B cell (primary cell): Measurements from ENCODE around the gene TET3. TPM values are rescaled to one million over a fixed set of nuclear protein-coding genes. Genes with fewer than 3 reads are reported as not detected.

Source experiments
- ATAC-seq: fragments of 200-7000 bp; cut with Tn5 transposase; one replicate; pipeline ENCODE4 v1.10.0; 2021; ENCODE audit warnings: low read depth, mild to moderate bottlenecking, moderate number of reproducible peaks, moderate library complexity
- CTCF ChIA-PET: fragments of 350-600 bp; sonication (Branson Sonifier 250); formaldehyde crosslinking; loops from one replicate; lab custom pipeline; 2021; ENCODE audit warnings: antibody characterized with exemption, inconsistent platforms; lab: Charles Lee
- POLR2A ChIA-PET: fragments of 350-600 bp; sonication (Branson Sonifier 250); formaldehyde crosslinking; loops from one replicate; lab custom pipeline; 2021; ENCODE audit warnings: antibody characterized with exemption; lab: Charles Lee
- DNase-seq: peaks from one replicate; pipeline ENCODE4 v3.0.0; 2013
- H2AFZ ChIP-seq: 2 replicates; pipeline ENCODE4 v1.6.1; 2012; ENCODE audit warnings: mild to moderate bottlenecking, low read depth, low read length; ENCODE audit not compliant: insufficient read depth, poor library complexity, severe bottlenecking
- H3K27ac ChIP-seq, 2 donors: 1 replicate in 1 of 2; 2 replicates in 1 of 2; pipeline ENCODE4 v1.5.1; 2012 to 2013; ENCODE audit warnings: low read length in 2 of 2, mild to moderate bottlenecking in 2 of 2, moderate library complexity in 1 of 2
- H3K27me3 ChIP-seq, 4 experiments: fragments of 200-600 bp in 1 of 4; sonication (generic) in 1 of 4; replicated peaks in 1 of 4; 1 replicate in 2 of 4; 2 replicates in 2 of 4; pipeline versions ENCODE4 v1.6.1 to v1.7.0; 2013 to 2016; ENCODE audit warnings: low read length in 3 of 4, mild to moderate bottlenecking in 2 of 4, mixed read lengths in 1 of 4, moderate library complexity in 1 of 4; ENCODE audit not compliant: insufficient read depth in 4 of 4, control insufficient read depth in 3 of 4; ENCODE audit errors: control extremely low read depth in 1 of 4
- H3K36me3 ChIP-seq, 2 experiments: replicated peaks in 1 of 2; 1 replicate in 1 of 2; 2 replicates in 1 of 2; pipeline versions ENCODE4 v1.6.1 to v1.7.1; 2013; ENCODE audit warnings: low read length in 1 of 2; ENCODE audit not compliant: insufficient read depth in 2 of 2, control insufficient read depth in 1 of 2; ENCODE audit errors: control extremely low read depth in 1 of 2, extremely low read depth in 1 of 2
- H3K4me1 ChIP-seq, 2 donors: fragments of 200-600 bp in 1 of 2; sonication (generic) in 1 of 2; 1 replicate in 1 of 2; 2 replicates in 1 of 2; pipeline versions ENCODE4 v1.5.1 to v1.6.1; 2013 to 2017; ENCODE audit warnings: low read length in 2 of 2; ENCODE audit not compliant: control insufficient read depth in 2 of 2, insufficient read depth in 2 of 2
- H3K4me2 ChIP-seq: replicated peaks from 2 replicates; pipeline ENCODE3; 2012; ENCODE audit warnings: mild to moderate bottlenecking, low read depth, low read length; ENCODE audit not compliant: poor library complexity, severe bottlenecking
- H3K4me3 ChIP-seq, 5 experiments: fragments of 200-600 bp in 1 of 5; sonication (generic) in 1 of 5; 1 replicate in 3 of 5; 2 replicates in 2 of 5; pipeline versions ENCODE4 v1.5.1 to v1.7.0; 2011 to 2016; ENCODE audit warnings: low read length in 4 of 5, mild to moderate bottlenecking in 4 of 5, low read depth in 2 of 5, control low read depth in 1 of 5, moderate library complexity in 1 of 5; ENCODE audit not compliant: insufficient read depth in 1 of 5; ENCODE audit errors: control extremely low read depth in 1 of 5, extremely low read depth in 1 of 5
- H3K79me2 ChIP-seq: fragments of 200-600 bp; sonication (generic); one replicate; pipeline ENCODE4 v1.6.0; 2016; ENCODE audit warnings: low read length; ENCODE audit not compliant: control insufficient read depth, insufficient read depth
- H3K9ac ChIP-seq: fragments of 200-600 bp; sonication (generic); 2 replicates; pipeline ENCODE4 v1.6.1; 2017; ENCODE audit warnings: mild to moderate bottlenecking, low read length, moderate library complexity
- H3K9me3 ChIP-seq, 3 donors: one replicate each; pipeline versions ENCODE4 v1.6.1 to v1.7.1; 2013; ENCODE audit warnings: low read length in 2 of 3; ENCODE audit not compliant: control insufficient read depth in 2 of 3, insufficient read depth in 1 of 3; ENCODE audit errors: control extremely low read depth in 1 of 3
- H4K20me1 ChIP-seq: 2 replicates; pipeline ENCODE4 v1.6.0; 2012; ENCODE audit warnings: mild to moderate bottlenecking, low read length; ENCODE audit not compliant: insufficient read depth, control insufficient read depth, poor library complexity, severe bottlenecking
- H3K27ac Mint-ChIP-seq: one replicate; pipeline ENCODE4 v1.8.0; 2021; ENCODE audit warnings: mixed read lengths
- H3K27me3 Mint-ChIP-seq: one replicate; pipeline ENCODE4 v1.8.0; 2021; ENCODE audit warnings: mixed read lengths
- H3K4me1 Mint-ChIP-seq: one replicate; pipeline ENCODE4 v1.8.0; 2021; ENCODE audit warnings: mixed read lengths
- H3K4me3 Mint-ChIP-seq: one replicate; pipeline ENCODE4 v1.8.0; 2021; ENCODE audit warnings: mixed read lengths
- H3K9me3 Mint-ChIP-seq: one replicate; pipeline ENCODE4 v1.8.0; 2022; ENCODE audit warnings: mixed read lengths; ENCODE audit not compliant: insufficient read depth
- EZH2 ChIP-seq: IDR thresholded peaks from 2 replicates; pipeline ENCODE4 v1.6.1; 2012; ENCODE audit warnings: borderline replicate concordance, low read depth, mild to moderate bottlenecking, moderate library complexity, low read length; ENCODE audit not compliant: insufficient read depth, poor library complexity, severe bottlenecking
- WGBS: methylation state at CpG from one replicate; pipeline ENCODE4 v1.1.5; 2013; ENCODE audit warnings: missing lambda C conversion rate; ENCODE audit not compliant: insufficient coverage; 5-methylcytosine and 5-hydroxymethylcytosine counted together
- intact Hi-C: fragments of 100-400 bp; cut with micrococcal nuclease; formaldehyde crosslinking; loops from one replicate; pipeline ENCODE4 v1.10.0; 2022
- polyA plus RNA-seq: library from polyadenylated mRNA; depleted of rRNA; stranded (reverse); fragments of >200 nt; gene quantifications from 2 replicates; pipeline ENCODE4 v1.2.3, GENCODE V29; 2012
- total RNA-seq, 2 donors: library from RNA; stranded (reverse); fragments of 120-200 nt in 1 of 2; gene quantifications; 1 replicate in 1 of 2; 2 replicates in 1 of 2; pipeline versions ENCODE4 v1.2.3 to v1.2.4, GENCODE V29; 2013 to 2022
- TF ChIP-seq, protein P1 (sequence below): fragments of 200-600 bp; IDR thresholded peaks from one replicate; pipeline ENCODE4 v1.8.0; 2022; ENCODE audit warnings: antibody characterized with exemption, mild to moderate bottlenecking

TET3 gene
- total and polyA plus RNA-seq, 2 donors (not counting 1 experiment from before 2014, with no cell fraction given) = 4.7 to 43.9 TPM

DNA sequence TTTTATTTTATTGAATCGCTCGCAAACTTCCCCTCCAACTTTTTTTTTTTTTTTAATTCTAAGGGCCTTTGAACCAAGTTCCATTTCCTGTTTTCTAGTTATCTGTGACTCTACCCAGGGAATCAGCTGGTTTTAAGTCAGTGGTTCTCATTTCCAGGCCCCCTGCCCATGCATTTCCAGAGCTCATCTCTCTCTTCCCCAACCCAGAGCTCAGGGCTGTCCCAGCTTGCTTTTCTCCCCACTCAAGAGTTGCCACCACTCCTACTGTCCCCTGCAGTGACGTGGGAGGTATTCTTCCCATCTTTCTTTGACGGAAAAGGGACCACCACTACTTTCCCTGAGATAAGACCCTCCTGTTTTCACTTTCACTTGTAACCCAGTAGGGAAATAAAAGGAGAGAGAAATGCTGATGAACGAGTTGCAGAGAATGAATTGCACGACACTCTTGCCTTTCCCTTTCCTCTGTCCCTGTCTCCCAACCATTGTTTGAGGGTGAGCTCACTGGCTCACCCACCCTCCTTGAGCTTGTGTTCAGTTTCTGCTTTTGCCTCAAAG, 42.1 kb downstream of the TET3 start:
- WGBS = 28% methylated on average over 4 of the region's 6 CpGs
- TF ChIP-seq, protein P1, sequence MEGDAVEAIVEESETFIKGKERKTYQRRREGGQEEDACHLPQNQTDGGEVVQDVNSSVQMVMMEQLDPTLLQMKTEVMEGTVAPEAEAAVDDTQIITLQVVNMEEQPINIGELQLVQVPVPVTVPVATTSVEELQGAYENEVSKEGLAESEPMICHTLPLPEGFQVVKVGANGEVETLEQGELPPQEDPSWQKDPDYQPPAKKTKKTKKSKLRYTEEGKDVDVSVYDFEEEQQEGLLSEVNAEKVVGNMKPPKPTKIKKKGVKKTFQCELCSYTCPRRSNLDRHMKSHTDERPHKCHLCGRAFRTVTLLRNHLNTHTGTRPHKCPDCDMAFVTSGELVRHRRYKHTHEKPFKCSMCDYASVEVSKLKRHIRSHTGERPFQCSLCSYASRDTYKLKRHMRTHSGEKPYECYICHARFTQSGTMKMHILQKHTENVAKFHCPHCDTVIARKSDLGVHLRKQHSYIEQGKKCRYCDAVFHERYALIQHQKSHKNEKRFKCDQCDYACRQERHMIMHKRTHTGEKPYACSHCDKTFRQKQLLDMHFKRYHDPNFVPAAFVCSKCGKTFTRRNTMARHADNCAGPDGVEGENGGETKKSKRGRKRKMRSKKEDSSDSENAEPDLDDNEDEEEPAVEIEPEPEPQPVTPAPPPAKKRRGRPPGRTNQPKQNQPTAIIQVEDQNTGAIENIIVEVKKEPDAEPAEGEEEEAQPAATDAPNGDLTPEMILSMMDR = no peak
- no peak for TF ChIP-seq EZH2
- H3K27me3 Mint-ChIP-seq = no peaks in the 10 kb centered on the region
- H3K4me1 Mint-ChIP-seq = peaks cover 53% of the 10 kb centered on the region
- peaks cover 0 to 4% (median 0%) of the 10 kb centered on the region in 3 donors for H3K9me3 ChIP-seq
- H3K4me1 ChIP-seq = peaks cover 31 to 46% of the 10 kb centered on the region in 2 donors
- ATAC-seq (peak; percentile 56), DNase-seq (peak; percentile 57)
- no peaks in the 10 kb centered on the region for H3K36me3 ChIP-seq
- H2AFZ ChIP-seq = no peak overlapping the region
- H3K9ac ChIP-seq = peak overlapping the region; percentile 25
- peaks cover 98% of the 10 kb centered on the region for H3K79me2 ChIP-seq
- H3K4me2 ChIP-seq = peak overlapping the region; percentile 61
- H3K27ac ChIP-seq = peak overlapping the region; percentile 33 to 68
- CTCF ChIA-PET = interaction anchor here (0.6 to 0.7 kb wide), 2 partner anchors 26 to 144 kb away, joined by 3 read pairs; no protein-coding TSS in a partner anchor
- H4K20me1 ChIP-seq = peaks cover 49% of the 10 kb centered on the region
- H3K4me3 Mint-ChIP-seq = peak overlapping the region; percentile 73
- peak overlapping the region in 1 of 5 experiments; percentile 26 for H3K4me3 ChIP-seq
- H3K27me3 ChIP-seq = no peaks in the 10 kb centered on the region
- H3K27ac Mint-ChIP-seq = peak overlapping the region; percentile 81
- intact Hi-C loops = no loop called here
- POLR2A ChIA-PET = interaction anchor here (0.6 kb wide), 2 partner anchors 11 to 102 kb away, joined by 3 read pairs; no protein-coding TSS in a partner anchor
- no peaks in the 10 kb centered on the region for H3K9me3 Mint-ChIP-seq

DNA sequence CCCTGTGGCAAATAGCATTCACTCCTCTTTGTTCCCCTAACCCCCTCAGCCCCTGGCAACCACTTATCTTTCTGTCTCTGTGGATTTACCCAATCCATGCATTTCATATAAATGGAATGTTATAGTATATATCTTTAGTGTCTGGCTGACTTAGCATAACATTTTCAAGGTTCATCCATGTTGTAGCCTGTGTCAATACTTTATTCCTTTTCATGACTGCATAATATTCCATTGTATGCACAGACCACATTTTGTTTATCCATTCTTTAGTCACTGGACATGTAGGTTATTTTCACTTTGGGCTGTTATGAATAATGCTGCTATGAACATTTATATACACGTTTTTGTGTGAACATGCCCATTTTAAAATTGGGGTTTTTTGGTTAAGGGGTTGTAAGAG, 42.8 kb downstream of the TET3 start:
- Histone ChIP-seq H3K4me2 (no peak overlapping the region), H3K27me3 (no peaks in the 10 kb centered on the region), H3K9me3 (peaks cover 0 to 4% (median 0%) of the 10 kb centered on the region in 3 donors), H3K36me3 (no peaks in the 10 kb centered on the region), H4K20me1 (peaks cover 50% of the 10 kb centered on the region), H3K9ac (no peak overlapping the region), H3K27ac (no peak overlapping the region), H2AFZ (no peak overlapping the region), H3K4me1 (peaks cover 38 to 54% of the 10 kb centered on the region in 2 donors), H3K4me3 (no peak overlapping the region), H3K79me2 (peaks cover 100% of the 10 kb centered on the region)
- peaks cover 54% of the 10 kb centered on the region for H3K4me1 Mint-ChIP-seq
- no CpG with 5 or more reads among the region's 1 CpG for WGBS
- intact Hi-C loops = no loop called here
- H3K27ac Mint-ChIP-seq = no peak overlapping the region
- H3K27me3 Mint-ChIP-seq = no peaks in the 10 kb centered on the region
- ChIA-PET CTCF (interaction anchor here (0.7 kb wide), 1 partner anchor 144 kb away, joined by 3 read pairs; no protein-coding TSS in a partner anchor), POLR2A (no interaction called here)
- ATAC-seq (no peak), DNase-seq (no peak)
- H3K4me3 Mint-ChIP-seq = no peak overlapping the region
- TF ChIP-seq EZH2 = no peak
- TF ChIP-seq, protein P1 = no peak
- H3K9me3 Mint-ChIP-seq = no peaks in the 10 kb centered on the region
